Keratinocyte (primary cell): Measurements from ENCODE around the gene SNX21.

Experiments used
- CTCF ChIP-seq, 3 experiments: IDR thresholded peaks in 1 of 3; conservative IDR thresholded peaks in 1 of 3; optimal IDR thresholded peaks in 1 of 3; 2 replicates in 2 of 3; 3 replicates in 1 of 3; pipeline versions ENCODE3 to v1.5.1; 2011; ENCODE audit warnings: low read length in 3 of 3, mild to moderate bottlenecking in 3 of 3, moderate library complexity in 2 of 3, control low read depth in 1 of 3, inconsistent platforms in 1 of 3; ENCODE audit not compliant: insufficient read depth in 2 of 3; ENCODE audit errors: extremely low read depth in 1 of 3
- EZH2 ChIP-seq: IDR thresholded peaks from one replicate; pipeline ENCODE4 v1.6.1; 2012; ENCODE audit warnings: inconsistent platforms, mild to moderate bottlenecking, low read length, moderate library complexity

GRCh38 chr20:45827030-45827652 lies 6.5 kb upstream of the SNX21 start, which contains the start of gene TNNC2:
- TF ChIP-seq CTCF (optimal IDR thresholded peaks at IDR 0.05 in 1 of 3, IDR thresholded peaks at IDR 0.05 in 1 of 3, conservative IDR thresholded peaks at IDR 0.05 in 1 of 3; ENCODE audit: extremely low read depth in 1 of 3, insufficient read depth in 2 of 3, low read length in 3 of 3) (no peak), EZH2 (no peak)
